GM12864 (cell line): ENCODE measurements around the gene ANKRD44.

Experiments used
- DNase-seq: peaks from one replicate; pipeline ENCODE4 v3.0.0-alpha.2; 2011; ENCODE audit warnings: low read depth
- H3K4me3 ChIP-seq: 2 replicates; pipeline ENCODE4 v1.5.1; 2011; ENCODE audit warnings: mild to moderate bottlenecking, low read depth, low read length, control low read depth
- TF ChIP-seq, protein P1 (sequence below): IDR thresholded peaks from 2 replicates; pipeline ENCODE4 v1.5.1; 2011; ENCODE audit warnings: low read depth, mild to moderate bottlenecking, moderate library complexity, low read length, control low read depth, inconsistent platforms; ENCODE audit errors: missing control alignments

ANKRD44 gene

DNA sequence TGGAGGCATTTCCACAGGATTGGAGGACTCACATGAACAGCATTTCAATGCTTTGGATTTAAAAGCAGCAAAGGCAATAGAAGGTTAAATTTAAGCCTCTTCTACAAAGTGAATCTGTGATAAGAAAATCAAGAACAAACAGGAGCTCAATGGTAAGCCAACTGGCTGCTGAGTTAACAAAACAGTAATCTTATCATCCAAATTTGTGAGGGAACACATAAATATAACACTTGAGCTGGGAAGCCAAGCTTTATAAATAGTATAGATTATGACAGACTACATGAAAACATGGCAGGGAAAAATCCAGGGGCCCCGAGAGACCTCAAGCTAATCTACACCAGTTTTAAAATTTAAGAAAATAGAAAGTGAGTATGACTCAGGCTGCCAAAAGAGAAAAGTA lies 275.6 kb downstream of the ANKRD44 start:
- DNase-seq, result no peak
- H3K4me3 ChIP-seq, result no peak overlapping the region
- TF ChIP-seq, protein P1, sequence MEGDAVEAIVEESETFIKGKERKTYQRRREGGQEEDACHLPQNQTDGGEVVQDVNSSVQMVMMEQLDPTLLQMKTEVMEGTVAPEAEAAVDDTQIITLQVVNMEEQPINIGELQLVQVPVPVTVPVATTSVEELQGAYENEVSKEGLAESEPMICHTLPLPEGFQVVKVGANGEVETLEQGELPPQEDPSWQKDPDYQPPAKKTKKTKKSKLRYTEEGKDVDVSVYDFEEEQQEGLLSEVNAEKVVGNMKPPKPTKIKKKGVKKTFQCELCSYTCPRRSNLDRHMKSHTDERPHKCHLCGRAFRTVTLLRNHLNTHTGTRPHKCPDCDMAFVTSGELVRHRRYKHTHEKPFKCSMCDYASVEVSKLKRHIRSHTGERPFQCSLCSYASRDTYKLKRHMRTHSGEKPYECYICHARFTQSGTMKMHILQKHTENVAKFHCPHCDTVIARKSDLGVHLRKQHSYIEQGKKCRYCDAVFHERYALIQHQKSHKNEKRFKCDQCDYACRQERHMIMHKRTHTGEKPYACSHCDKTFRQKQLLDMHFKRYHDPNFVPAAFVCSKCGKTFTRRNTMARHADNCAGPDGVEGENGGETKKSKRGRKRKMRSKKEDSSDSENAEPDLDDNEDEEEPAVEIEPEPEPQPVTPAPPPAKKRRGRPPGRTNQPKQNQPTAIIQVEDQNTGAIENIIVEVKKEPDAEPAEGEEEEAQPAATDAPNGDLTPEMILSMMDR, result no peak

DNA sequence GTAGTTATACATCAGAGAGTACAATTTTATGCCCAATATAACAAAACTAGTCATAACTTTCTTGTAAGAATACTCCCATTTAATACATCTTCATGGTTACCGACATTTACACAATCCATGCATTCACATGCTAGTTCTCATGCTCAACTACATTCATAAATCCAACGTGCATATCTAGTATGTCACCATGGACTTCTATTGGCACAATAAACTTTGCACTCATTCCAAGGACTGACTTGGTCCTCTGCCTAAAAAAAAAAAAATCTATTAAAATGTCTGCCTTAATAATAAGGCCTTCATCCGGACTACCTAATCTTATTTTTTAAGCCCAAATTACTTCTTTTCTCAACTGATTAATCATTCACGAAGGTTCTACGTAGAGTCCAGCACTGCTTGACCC lies 276.3 kb downstream of the ANKRD44 start:
- TF ChIP-seq, protein P1, result no peak
- DNase-seq, result no peak
- no peak overlapping the region for H3K4me3 ChIP-seq

DNA sequence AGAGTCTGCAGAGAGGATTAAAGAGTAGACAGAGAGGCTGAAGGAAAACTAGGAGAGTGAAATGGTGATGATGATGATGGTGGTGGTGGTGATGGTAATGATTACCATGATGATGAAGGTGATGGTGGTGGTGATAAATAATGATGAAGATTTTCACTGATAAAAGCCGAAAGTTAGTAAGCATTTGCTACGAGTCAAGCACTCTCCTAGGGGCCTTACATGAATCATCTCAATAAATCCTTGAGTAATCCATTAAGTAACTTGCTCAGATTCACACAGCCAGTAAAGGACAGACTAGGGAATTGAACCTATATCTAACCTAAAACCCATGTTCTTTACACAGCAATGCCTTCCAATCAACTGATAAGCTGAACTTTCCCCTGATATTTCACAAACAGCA lies 277.4 kb downstream of the ANKRD44 start:
- TF ChIP-seq, protein P1, result no peak
- no peak for DNase-seq
- H3K4me3 ChIP-seq, result no peak overlapping the region

DNA sequence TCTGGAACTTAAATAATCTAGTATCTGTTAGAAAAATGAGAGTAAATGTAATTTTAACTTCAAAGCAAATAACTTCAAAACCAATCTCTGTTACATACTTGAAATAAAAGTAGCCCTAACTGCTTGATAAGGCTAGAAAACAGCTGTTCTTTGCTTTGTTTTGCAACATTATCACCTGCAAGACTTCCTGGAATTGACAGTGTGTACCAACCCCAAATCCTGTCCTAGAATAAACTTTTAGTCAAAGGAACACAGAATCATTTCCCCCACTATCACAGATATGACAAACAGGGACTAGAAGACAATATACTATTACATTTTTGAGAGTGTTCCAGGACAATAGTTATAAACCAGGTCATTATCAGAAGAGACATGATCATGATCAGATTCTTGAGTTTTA lies 278.8 kb downstream of the ANKRD44 start:
- TF ChIP-seq, protein P1, result no peak
- no peak overlapping the region for H3K4me3 ChIP-seq
- no peak for DNase-seq

DNA sequence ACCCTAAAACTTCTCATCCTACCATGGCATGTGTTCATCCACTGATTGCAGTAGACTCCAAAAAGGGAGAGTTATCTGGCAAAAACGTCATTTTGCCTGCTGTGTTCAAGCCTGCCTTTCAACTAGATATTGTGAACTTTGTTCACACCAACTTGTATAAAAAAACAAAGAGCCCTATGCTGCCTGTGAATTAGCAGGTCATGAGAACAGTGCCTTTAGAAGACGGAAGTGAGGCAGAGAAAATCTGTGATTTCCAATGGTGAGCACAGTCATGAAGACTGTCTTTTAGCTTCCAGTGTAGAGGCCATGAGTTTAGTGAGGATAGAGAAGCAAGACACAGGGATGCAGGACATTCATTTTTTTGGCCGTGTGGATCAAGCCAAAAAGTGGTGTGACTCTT lies 280.5 kb downstream of the ANKRD44 start:
- DNase-seq, result no peak
- TF ChIP-seq, protein P1, result no peak
- H3K4me3 ChIP-seq, result no peak overlapping the region

DNA sequence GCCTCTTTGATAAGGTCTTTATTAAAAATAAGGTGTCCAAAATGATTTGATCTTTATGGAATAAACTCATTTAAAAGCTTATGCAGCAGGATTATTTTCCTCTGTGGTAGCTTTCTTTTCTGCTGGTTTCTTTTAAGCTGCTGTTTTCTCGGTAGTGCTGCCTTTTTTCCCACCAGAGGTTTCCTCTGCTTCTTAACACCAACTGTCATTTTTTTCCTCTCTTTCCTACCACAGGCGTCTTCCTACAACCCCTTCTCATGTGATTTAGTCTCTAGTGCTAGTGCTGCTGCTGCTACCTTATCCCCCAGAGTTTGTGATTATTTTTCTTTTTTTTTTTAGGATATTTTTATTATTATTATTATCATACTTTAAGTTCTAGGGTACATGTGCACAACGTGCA lies 281.9 kb downstream of the ANKRD44 start:
- DNase-seq, result no peak
- TF ChIP-seq, protein P1, result no peak
- no peak overlapping the region for H3K4me3 ChIP-seq

DNA sequence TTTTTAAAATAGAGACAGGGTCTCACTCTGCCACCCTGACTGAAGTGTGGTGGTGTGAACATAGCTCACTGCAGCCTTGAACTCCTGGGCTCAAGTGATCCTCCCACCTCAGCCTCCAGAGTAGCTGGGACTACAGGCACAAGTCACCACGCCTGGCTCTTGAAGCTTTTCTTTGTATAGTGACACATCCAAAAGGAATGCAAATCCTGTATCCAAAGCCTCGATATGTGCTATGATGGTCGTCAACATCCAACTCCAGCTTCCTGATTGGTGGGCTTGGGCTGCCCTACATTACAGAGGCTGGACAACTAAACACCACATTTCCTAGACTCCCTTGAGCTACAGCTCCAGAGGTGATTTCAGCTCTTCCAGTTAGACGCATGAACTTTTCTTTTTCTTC lies 282.4 kb downstream of the ANKRD44 start:
- no peak for DNase-seq
- TF ChIP-seq, protein P1, result no peak
- H3K4me3 ChIP-seq, result no peak overlapping the region
